HepG2 (cell line): ENCODE results near the gene LDB3. TPM values are rescaled to one million over a fixed set of nuclear protein-coding genes. Genes with fewer than 3 reads are reported as not detected.

Experiments
- ADNP ChIP-seq: sonication (generic); formaldehyde crosslinking; IDR thresholded peaks from 2 replicates; pipeline ENCODE4 v1.4.0; 2020; ENCODE audit warnings: missing genetic modification reagents
- BCL6 ChIP-seq: IDR thresholded peaks from 2 replicates; pipeline ENCODE4 v1.6.1; 2016; ENCODE audit warnings: missing genetic modification reagents, missing compliant biosample characterization
- GLI4 ChIP-seq: sonication (generic); formaldehyde crosslinking; IDR thresholded peaks from 2 replicates; pipeline ENCODE4 v1.5.1; 2020; ENCODE audit warnings: missing genetic modification reagents, mild to moderate bottlenecking, moderate library complexity, borderline replicate concordance
- JUN ChIP-seq: sonication (generic); formaldehyde crosslinking; IDR thresholded peaks from 2 replicates; pipeline ENCODE4 v1.4.0; 2020; ENCODE audit warnings: mild to moderate bottlenecking, missing genetic modification reagents
- MBD4 ChIP-seq: IDR thresholded peaks from 2 replicates; pipeline ENCODE4 v1.6.1; 2012; ENCODE audit warnings: low read length, inconsistent platforms, borderline replicate concordance
- MED1 ChIP-seq: sonication (generic); formaldehyde crosslinking; IDR thresholded peaks from 2 replicates; pipeline ENCODE4 v1.4.0; 2020; ENCODE audit warnings: missing genetic modification reagents
- RAD51 ChIP-seq: fragments of 450-650 bp; IDR thresholded peaks from 2 replicates; pipeline ENCODE4 v1.6.1; 2016; ENCODE audit warnings: borderline replicate concordance
- RBAK ChIP-seq: sonication (generic); formaldehyde crosslinking; IDR thresholded peaks from 2 replicates; pipeline ENCODE4 v1.5.1; 2020; ENCODE audit warnings: mild to moderate bottlenecking, missing genetic modification reagents
- RBFOX2 ChIP-seq: fragments of 200-400 bp; formaldehyde crosslinking; IDR thresholded peaks from 2 replicates; pipeline ENCODE4 v1.6.1; 2017; ENCODE audit warnings: low read depth, mild to moderate bottlenecking, low read length
- SAP130 ChIP-seq: IDR thresholded peaks from 2 replicates; pipeline ENCODE4 v1.6.1; 2016; ENCODE audit warnings: low read depth
- SP140L ChIP-seq: sonication (generic); formaldehyde crosslinking; IDR thresholded peaks from 2 replicates; pipeline ENCODE4 v1.4.0; 2020; ENCODE audit warnings: missing genetic modification reagents, borderline replicate concordance
- YEATS4 ChIP-seq: sonication (generic); formaldehyde crosslinking; IDR thresholded peaks from 2 replicates; pipeline ENCODE4 v1.4.0; 2020; ENCODE audit warnings: missing genetic modification reagents, borderline replicate concordance
- ZNF432 ChIP-seq: sonication (generic); formaldehyde crosslinking; IDR thresholded peaks from 2 replicates; pipeline ENCODE4 v1.5.0; 2020; ENCODE audit warnings: missing genetic modification reagents, mild to moderate bottlenecking, borderline replicate concordance
- ZNF510 ChIP-seq: sonication (generic); formaldehyde crosslinking; IDR thresholded peaks from 2 replicates; pipeline ENCODE4 v1.4.0; 2020; ENCODE audit warnings: low read depth, mild to moderate bottlenecking, missing genetic modification reagents
- ZNF75D ChIP-seq: sonication (generic); formaldehyde crosslinking; IDR thresholded peaks from 2 replicates; pipeline ENCODE4 v1.8.1; 2023; ENCODE audit warnings: missing genetic modification reagents, mild to moderate bottlenecking, borderline replicate concordance
- polyA plus RNA-seq, 8 experiments: library from polyadenylated mRNA; depleted of rRNA in 3 of 8; stranded (reverse) in 7 of 8; unstranded in 1 of 8; fragments of >200 nt; fragmentation: Illumina TruSeq in 4 of 8; extraction: Trizol in 4 of 8; gene quantifications; 2 replicates each; pipeline versions ENCODE4 v1.2.1 to v1.2.3, GENCODE V29; 2011 to 2016; ENCODE audit warnings: low read depth in 4 of 8, missing spikeins in 1 of 8, mixed read lengths in 1 of 8; ENCODE audit not compliant: insufficient read depth in 1 of 8
- total RNA-seq, 5 experiments: library from RNA; depleted of rRNA; stranded (reverse); fragments of >200 nt; fragmentation: Illumina TruSeq; extraction: Trizol; gene quantifications; 2 replicates each; pipeline ENCODE4 v1.2.3, GENCODE V29; 2016; ENCODE audit warnings: low read depth in 1 of 5
- TF ChIP-seq, protein P1 (sequence below): IDR thresholded peaks from 2 replicates; pipeline ENCODE4 v1.6.1; 2016; ENCODE audit warnings: missing genetic modification reagents, missing compliant biosample characterization
- TF ChIP-seq, protein P2 (sequence below): sonication (generic); formaldehyde crosslinking; conservative IDR thresholded peaks from 2 replicates; pipeline ENCODE4 v1.4.0; 2020; ENCODE audit warnings: missing genetic modification reagents
- TF ChIP-seq, protein P3 (sequence below): sonication (generic); formaldehyde crosslinking; IDR thresholded peaks from 2 replicates; pipeline ENCODE4 v1.4.0; 2020; ENCODE audit warnings: missing genetic modification reagents, mild to moderate bottlenecking, borderline replicate concordance
- TF ChIP-seq, protein P4 (sequence below): sonication (generic); IDR thresholded peaks from 2 replicates; pipeline ENCODE4 v1.6.1; 2016; ENCODE audit warnings: low read depth, borderline replicate concordance
- TF ChIP-seq, protein P5 (sequence below): IDR thresholded peaks from 2 replicates; pipeline ENCODE4 v1.6.1; 2016; ENCODE audit warnings: mild to moderate bottlenecking, missing biosample characterization, missing genetic modification reagents

LDB3 gene
- total and polyA plus RNA-seq, 2 of the 13 experiments (the other 11 are each of a cell fraction or from before 2014, with no cell fraction given): not detected

DNA sequence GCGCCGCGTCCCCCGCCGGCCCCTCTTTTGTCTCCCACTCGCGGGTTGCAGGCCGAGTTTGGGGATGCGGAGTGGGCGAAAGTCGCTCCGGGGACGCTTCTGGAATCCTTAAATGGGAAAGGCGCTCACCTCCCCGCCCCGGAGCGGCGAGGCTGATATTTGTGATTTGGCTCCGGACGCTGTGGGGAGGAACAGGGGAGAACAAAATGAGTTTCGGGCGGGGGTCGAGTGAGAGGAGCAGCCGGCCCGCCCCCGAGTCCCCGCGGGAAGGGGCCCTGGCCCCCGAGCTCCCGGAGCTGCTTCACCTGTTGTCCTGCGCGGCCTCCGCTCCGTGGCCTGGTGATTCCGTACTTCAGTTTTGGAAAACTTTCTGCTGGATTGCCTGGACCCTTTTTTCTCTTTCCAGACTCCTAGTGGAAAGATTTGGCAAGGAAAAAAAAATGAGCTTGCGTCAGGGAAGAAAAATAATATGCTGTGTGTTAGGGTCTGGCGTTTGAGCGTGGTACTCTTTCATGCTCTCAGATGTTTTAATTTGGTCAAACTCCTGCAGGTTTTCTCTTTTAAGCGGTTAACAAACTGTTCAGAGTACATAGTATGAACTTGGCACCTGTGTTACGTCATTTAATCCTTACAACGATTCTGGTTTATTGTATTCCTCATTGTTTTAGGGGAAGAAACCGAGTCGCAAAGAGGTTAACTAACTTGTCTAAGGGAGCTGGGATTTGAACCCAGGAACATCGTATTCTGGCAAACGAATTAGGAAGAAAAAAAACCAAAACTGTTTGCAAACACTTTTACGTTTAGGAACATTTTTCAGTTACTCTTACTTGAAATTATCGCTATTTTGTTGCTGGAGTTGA is 89.0 kb downstream of the LDB3 start (continued):
- 0 out of 2 replicates have a peak, but pooled peaks have one; percentile 32 for TF ChIP-seq ZNF510
- TF ChIP-seq MBD4: no peak
- TF ChIP-seq, protein P1, sequence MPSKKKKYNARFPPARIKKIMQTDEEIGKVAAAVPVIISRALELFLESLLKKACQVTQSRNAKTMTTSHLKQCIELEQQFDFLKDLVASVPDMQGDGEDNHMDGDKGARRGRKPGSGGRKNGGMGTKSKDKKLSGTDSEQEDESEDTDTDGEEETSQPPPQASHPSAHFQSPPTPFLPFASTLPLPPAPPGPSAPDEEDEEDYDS (CRISPR knock-in tag): no peak
- peak; percentile 0; the same call in 1 of the 2 replicates for TF ChIP-seq RBFOX2
- no peak for TF ChIP-seq RAD51
- TF ChIP-seq ZNF75D (CRISPR knock-in tag): no peak
- no peak for TF ChIP-seq ZNF432 (CRISPR knock-in tag)
- TF ChIP-seq, protein P2, sequence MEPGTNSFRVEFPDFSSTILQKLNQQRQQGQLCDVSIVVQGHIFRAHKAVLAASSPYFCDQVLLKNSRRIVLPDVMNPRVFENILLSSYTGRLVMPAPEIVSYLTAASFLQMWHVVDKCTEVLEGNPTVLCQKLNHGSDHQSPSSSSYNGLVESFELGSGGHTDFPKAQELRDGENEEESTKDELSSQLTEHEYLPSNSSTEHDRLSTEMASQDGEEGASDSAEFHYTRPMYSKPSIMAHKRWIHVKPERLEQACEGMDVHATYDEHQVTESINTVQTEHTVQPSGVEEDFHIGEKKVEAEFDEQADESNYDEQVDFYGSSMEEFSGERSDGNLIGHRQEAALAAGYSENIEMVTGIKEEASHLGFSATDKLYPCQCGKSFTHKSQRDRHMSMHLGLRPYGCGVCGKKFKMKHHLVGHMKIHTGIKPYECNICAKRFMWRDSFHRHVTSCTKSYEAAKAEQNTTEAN (CRISPR knock-in tag): 0 out of 2 replicates have a peak, but pooled peaks have one; percentile 21
- TF ChIP-seq GLI4 (CRISPR knock-in tag): no peak
- TF ChIP-seq RBAK (CRISPR knock-in tag): no peak
- 0 out of 2 replicates have a peak, but pooled peaks have one; percentile 8 for TF ChIP-seq MED1 (CRISPR knock-in tag)
- no peak for TF ChIP-seq ADNP (CRISPR knock-in tag)
- no peak for TF ChIP-seq YEATS4
- TF ChIP-seq, protein P3, sequence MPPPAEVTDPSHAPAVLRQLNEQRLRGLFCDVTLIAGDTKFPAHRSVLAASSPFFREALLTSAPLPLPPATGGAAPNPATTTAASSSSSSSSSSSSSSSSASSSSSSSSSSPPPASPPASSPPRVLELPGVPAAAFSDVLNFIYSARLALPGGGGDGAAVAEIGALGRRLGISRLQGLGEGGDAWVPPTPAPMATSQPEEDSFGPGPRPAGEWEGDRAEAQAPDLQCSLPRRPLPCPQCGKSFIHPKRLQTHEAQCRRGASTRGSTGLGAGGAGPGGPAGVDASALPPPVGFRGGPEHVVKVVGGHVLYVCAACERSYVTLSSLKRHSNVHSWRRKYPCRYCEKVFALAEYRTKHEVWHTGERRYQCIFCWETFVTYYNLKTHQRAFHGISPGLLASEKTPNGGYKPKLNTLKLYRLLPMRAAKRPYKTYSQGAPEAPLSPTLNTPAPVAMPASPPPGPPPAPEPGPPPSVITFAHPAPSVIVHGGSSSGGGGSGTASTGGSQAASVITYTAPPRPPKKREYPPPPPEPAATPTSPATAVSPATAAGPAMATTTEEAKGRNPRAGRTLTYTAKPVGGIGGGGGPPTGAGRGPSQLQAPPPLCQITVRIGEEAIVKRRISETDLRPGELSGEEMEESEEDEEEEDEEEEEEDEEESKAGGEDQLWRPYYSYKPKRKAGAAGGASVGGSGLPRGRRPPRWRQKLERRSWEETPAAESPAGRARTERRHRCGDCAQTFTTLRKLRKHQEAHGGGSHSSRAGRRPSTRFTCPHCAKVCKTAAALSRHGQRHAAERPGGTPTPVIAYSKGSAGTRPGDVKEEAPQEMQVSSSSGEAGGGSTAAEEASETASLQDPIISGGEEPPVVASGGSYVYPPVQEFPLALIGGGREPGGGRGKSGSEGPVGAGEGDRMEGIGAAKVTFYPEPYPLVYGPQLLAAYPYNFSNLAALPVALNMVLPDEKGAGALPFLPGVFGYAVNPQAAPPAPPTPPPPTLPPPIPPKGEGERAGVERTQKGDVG (CRISPR knock-in tag): no peak
- TF ChIP-seq JUN (CRISPR knock-in tag): no peak
- TF ChIP-seq SP140L: no peak
- peak; percentile 29; the same call in 1 of the 2 replicates for TF ChIP-seq SAP130 (CRISPR knock-in tag)
- 0 out of 2 replicates have a peak, but pooled peaks have one; percentile 5 for TF ChIP-seq BCL6
- TF ChIP-seq, protein P4, sequence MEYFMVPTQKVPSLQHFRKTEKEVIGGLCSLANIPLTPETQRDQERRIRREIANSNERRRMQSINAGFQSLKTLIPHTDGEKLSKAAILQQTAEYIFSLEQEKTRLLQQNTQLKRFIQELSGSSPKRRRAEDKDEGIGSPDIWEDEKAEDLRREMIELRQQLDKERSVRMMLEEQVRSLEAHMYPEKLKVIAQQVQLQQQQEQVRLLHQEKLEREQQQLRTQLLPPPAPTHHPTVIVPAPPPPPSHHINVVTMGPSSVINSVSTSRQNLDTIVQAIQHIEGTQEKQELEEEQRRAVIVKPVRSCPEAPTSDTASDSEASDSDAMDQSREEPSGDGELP: no peak
- TF ChIP-seq, protein P5, sequence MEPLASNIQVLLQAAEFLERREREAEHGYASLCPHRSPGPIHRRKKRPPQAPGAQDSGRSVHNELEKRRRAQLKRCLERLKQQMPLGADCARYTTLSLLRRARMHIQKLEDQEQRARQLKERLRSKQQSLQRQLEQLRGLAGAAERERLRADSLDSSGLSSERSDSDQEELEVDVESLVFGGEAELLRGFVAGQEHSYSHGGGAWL (CRISPR knock-in tag): no peak
